Endometrium (tissue), 2 donors: ENCODE measurements around the gene CLASP2.
"Not testable (repeated sequence)": the region's sequence is repeated elsewhere in the genome, so short reads cannot be mapped to it uniquely, and the experiment has no call there.

Experiments used
- FAIRE-seq: peaks from 2 replicates; lab custom pipeline; 2012; peaks lifted over from hg19 to GRCh38; lab: Jason Lieb, UNC
- donor health status: control.
- donor health status: control.

Gene CLASP2

GRCh38 chr3:33541918-33542317 is 176.1 kb downstream of the CLASP2 start:
- FAIRE-seq = no peak

- no peak for FAIRE-seq
Measured at GRCh38 chr3:33538678-33539339, 179.2 kb downstream of the CLASP2 start.

GRCh38 chr3:33537133-33537532 is 180.9 kb downstream of the CLASP2 start:
- FAIRE-seq = no peak

- no peak for FAIRE-seq
Measured at GRCh38 chr3:33526787-33527186, 191.3 kb downstream of the CLASP2 start.

- FAIRE-seq = no peak
Measured at GRCh38 chr3:33525232-33525631, 192.8 kb downstream of the CLASP2 start.

- no peak for FAIRE-seq
Measured at GRCh38 chr3:33523093-33523667, 194.9 kb downstream of the CLASP2 start.

- no peak for FAIRE-seq
Measured at GRCh38 chr3:33521736-33522135, 196.3 kb downstream of the CLASP2 start.

GRCh38 chr3:33513262-33513863 is 204.7 kb downstream of the CLASP2 start:
- no peak for FAIRE-seq

GRCh38 chr3:33505027-33505426 is 213.0 kb downstream of the CLASP2 start:
- FAIRE-seq = no peak

GRCh38 chr3:33496449-33496848 is 221.6 kb downstream of the CLASP2 start:
- FAIRE-seq = no peak

GRCh38 chr3:33491721-33492120 is 226.3 kb downstream of the CLASP2 start:
- FAIRE-seq = no peak

GRCh38 chr3:33490641-33491241 is 227.3 kb downstream of the CLASP2 start:
- FAIRE-seq = no peak

GRCh38 chr3:33488683-33489082 is 229.4 kb downstream of the CLASP2 start:
- FAIRE-seq = no peak

- FAIRE-seq = no peak
Measured at GRCh38 chr3:33488246-33488645, 229.8 kb downstream of the CLASP2 start.

GRCh38 chr3:33482111-33482521 is 235.9 kb downstream of the CLASP2 start:
- no peak for FAIRE-seq

GRCh38 chr3:33474896-33475295 is 243.2 kb downstream of the CLASP2 start:
- FAIRE-seq = no peak

- no peak for FAIRE-seq
Measured at GRCh38 chr3:33473813-33474212, 244.2 kb downstream of the CLASP2 start.

GRCh38 chr3:33467786-33468185 is 250.3 kb downstream of the CLASP2 start:
- FAIRE-seq = no peak

GRCh38 chr3:33461097-33461496 is 257.0 kb downstream of the CLASP2 start:
- FAIRE-seq = no peak

GRCh38 chr3:33459577-33459976 is 258.5 kb downstream of the CLASP2 start:
- not testable (repeated sequence) for FAIRE-seq

- no peak for FAIRE-seq
Measured at GRCh38 chr3:33458446-33458845, 259.6 kb downstream of the CLASP2 start.

- FAIRE-seq = no peak
Measured at GRCh38 chr3:33456756-33457155, 261.3 kb downstream of the CLASP2 start.

GRCh38 chr3:33453331-33453761 is 264.7 kb downstream of the CLASP2 start:
- no peak for FAIRE-seq
